Coronary artery (tissue), 2 donors: Measurements from ENCODE around the gene TIMM17B.

ENCODE experiments used
- DNase-seq: peaks from one replicate; pipeline ENCODE4 v3.0.0-alpha.2; 2017; ENCODE audit warnings: low spot score
- H3K27ac ChIP-seq, 2 donors: fragments of 200-600 bp; sonication (generic); one replicate each; pipeline ENCODE4 v1.5.1; 2016 to 2019
- H3K4me3 ChIP-seq: fragments of 200-600 bp; sonication (generic); 2 replicates; pipeline ENCODE4 v1.5.1; 2016; ENCODE audit warnings: mild to moderate bottlenecking, moderate library complexity
- TF ChIP-seq, protein P1 (sequence below): fragments of 200-600 bp; sonication (generic); IDR thresholded peaks from one replicate; pipeline ENCODE4 v1.5.1; 2019; ENCODE audit warnings: antibody characterized with exemption

The TIMM17B gene

DNA sequence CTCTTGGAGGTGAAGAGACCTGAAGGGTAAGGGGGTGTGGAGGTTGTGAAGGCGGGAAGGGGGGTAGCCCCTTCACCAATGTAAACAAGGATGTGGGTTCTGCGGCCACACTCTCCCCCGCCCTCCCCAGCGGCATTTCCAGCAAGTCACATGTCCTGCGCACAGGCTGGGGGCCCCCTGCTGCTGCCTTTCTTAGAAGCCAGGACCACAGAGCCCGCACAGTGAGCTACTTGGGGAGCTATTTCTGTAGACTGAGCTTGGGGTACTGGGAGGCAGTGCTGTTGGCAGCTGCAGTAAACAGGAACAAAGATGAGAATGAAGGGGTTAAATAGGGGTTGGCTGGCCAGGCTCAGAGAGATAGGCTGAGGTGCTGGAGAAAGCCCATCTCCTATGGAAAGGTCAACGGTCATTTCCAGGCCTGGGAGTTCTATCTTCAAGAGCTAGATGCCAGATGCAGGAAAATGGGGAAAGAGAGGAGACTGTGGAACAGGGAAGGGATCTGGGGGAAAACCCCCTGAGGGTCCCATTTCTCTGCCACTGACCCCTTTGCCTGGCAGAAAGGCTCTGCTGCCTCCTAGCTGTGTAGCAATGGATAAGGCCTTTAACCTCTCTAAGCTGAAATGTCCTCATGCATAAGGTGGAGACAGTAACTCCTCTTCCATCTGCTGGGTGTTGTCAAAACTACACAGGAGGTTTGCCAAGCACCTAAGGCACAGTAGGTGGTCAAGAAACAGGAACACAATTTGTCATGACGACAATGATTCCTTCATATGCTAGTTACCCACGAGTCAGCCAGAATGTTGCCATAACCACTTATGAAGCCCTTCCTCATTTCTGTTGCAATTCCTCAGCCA is 39.7 kb upstream of the TIMM17B start:
- Histone ChIP-seq H3K4me3 (no peak overlapping the region), H3K27ac (no peak overlapping the region)
- TF ChIP-seq, protein P1, sequence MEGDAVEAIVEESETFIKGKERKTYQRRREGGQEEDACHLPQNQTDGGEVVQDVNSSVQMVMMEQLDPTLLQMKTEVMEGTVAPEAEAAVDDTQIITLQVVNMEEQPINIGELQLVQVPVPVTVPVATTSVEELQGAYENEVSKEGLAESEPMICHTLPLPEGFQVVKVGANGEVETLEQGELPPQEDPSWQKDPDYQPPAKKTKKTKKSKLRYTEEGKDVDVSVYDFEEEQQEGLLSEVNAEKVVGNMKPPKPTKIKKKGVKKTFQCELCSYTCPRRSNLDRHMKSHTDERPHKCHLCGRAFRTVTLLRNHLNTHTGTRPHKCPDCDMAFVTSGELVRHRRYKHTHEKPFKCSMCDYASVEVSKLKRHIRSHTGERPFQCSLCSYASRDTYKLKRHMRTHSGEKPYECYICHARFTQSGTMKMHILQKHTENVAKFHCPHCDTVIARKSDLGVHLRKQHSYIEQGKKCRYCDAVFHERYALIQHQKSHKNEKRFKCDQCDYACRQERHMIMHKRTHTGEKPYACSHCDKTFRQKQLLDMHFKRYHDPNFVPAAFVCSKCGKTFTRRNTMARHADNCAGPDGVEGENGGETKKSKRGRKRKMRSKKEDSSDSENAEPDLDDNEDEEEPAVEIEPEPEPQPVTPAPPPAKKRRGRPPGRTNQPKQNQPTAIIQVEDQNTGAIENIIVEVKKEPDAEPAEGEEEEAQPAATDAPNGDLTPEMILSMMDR, result no peak
- no peak for DNase-seq

DNA sequence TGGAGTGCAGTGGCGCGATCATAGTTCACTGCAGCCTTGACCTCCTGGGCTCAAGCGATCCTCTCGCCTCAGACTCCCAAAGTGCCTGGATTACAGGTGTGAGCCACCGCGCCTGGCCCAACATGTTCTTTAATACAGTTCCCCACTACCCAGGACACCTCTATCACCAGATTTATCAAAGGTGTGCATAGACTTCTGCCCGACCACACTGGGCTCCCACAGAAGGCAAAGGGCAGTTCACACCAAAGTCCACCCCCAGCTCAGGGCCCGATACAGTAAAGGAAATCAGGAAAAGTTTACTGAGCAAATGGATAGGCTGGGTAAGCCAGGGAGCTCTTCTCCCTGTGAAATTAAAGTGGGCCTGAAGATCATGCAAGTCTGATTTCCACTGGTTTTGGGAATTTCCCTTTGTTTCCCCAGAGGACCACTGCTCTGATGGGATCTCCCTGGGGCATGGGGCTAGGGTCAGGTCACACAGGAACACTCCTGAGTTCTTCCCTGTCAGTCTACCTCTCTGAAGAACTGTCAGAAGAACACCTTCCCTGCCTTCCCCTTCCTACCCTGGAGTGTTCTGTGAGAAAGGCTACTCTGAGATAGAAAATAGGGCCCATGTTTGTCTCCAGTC is 39.0 kb upstream of the TIMM17B start:
- DNase-seq, result no peak
- Histone ChIP-seq H3K27ac (no peak overlapping the region), H3K4me3 (no peak overlapping the region)
- TF ChIP-seq, protein P1, result no peak

DNA sequence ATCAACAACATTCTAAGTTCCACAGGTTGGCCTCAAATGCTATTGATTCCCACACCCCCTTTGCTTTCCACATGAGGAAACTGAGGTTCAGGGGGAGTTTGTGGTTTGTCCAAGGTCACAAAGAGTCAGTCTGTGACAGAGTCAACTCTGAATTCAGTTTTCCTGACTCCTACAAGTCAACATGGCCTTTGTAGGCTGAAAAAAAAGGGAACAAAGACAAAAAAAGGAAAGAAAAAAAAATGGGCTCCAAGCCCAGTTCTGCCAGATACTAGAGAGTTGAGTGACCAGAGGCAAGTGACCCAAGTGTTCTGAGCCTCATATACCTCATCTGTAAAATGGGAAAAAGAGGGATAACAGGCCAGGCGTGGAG is 37.7 kb upstream of the TIMM17B start:
- no peak overlapping the region for H3K4me3 ChIP-seq
- H3K27ac ChIP-seq, result no peak overlapping the region
- TF ChIP-seq, protein P1, result no peak
- no peak for DNase-seq

DNA sequence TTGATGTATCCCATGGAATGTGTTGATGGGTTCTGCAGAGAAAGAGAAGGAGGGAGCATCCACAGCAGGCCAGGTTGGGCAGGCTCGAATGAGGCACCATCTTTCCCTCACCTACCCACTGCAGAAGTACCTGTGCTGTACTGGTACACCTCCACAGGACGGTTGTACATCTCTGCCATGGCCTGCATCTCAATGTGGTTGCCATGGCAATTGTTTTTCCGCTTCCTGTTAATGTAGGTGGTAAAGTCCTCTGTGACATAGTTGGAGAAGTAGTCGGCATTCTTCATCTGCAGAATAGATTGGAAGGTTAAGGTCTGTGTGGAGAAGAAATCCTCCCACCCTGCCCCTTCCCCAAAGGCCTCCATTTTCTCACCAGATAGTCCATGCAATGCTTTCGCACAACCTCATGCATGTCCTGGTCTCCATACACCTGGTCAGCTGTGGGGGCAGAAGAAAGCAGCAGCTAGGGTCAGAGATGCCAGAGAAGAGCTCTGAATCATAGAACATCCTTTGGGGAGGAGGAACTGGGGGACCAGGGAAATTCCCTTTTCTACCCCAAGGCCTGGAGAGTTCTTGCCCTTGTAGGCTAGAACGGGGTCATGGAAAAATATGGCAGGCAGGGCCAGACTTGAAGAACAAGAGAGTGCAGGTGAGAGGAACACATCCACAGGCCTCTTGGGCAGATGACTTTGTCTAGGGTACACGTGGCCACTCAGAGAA is 37.2 kb upstream of the TIMM17B start:
- TF ChIP-seq, protein P1, result no peak
- DNase-seq, result no peak
- Histone ChIP-seq H3K4me3 (no peak overlapping the region), H3K27ac (no peak overlapping the region)

DNA sequence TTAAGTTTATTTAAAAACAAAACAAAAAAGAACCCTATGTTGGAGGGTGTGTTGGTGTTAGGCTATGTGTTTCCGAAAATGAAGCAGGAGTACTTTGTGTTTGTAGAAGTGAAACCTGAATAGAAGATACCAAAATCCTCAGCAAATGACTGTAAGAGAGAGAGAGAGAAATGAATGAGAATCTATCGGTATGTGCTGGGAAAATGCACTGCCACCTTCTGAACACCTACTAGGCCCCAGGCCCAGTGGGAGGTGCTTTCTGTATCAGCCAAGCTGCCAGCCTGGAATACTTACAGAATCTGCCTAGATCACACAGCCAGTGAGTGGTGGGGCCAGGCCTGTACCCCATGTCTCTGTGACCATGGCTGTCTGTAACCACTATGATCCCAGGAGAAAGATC is 36.2 kb upstream of the TIMM17B start:
- no peak for DNase-seq
- H3K4me3 ChIP-seq, result no peak overlapping the region
- H3K27ac ChIP-seq, result no peak overlapping the region
- TF ChIP-seq, protein P1, result no peak

DNA sequence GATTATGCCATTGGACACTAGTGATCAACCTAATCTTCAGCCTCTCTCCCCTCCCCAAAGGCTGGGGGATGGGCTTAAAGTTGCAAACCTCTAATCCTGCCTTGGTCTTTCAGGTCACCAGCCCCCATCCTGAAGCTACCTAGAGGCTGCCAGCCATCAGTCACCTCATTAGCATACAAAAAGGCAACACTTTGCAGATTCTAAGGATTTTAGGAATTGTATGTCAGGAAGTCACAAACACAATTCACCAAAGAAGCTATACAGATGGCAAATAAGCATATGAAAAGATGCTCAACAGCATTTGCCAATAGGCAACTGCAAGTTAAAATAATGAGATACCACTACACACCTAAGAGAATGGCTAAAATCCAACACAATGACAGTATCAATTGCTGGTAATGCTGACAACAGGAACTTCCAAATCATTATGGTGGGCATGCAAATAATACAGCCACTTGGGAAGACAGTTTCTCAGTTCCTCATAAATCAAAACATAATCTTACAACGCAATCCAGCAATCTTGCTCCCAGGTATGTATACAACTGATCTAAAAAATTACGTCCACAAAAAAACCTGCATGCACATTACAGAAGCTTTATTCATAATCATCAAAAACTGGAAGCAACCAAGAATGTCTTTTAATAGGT is 30.3 kb upstream of the TIMM17B start:
- no peak overlapping the region for H3K4me3 ChIP-seq
- H3K27ac ChIP-seq, result no peak overlapping the region
- TF ChIP-seq, protein P1, result no peak
- no peak for DNase-seq
